DOHH2 (cell line): ENCODE data around the gene SEC22B.

Source experiments
- CTCF ChIP-seq: fragments of 200-600 bp; sonication (generic); IDR thresholded peaks from one replicate; pipeline ENCODE4 v1.5.1; 2014; ENCODE audit warnings: antibody characterized with exemption, mild to moderate bottlenecking, low read depth, low read length; ENCODE audit not compliant: poor library complexity, severe bottlenecking
- EZH2phosphoT487 ChIP-seq: fragments of 200-600 bp; sonication (generic); IDR thresholded peaks from 2 replicates; pipeline ENCODE4 v1.6.1; 2017; ENCODE audit warnings: borderline replicate concordance, mild to moderate bottlenecking, antibody characterized with exemption, low read length, moderate library complexity, mixed read lengths

- TF ChIP-seq CTCF: no peak
- TF ChIP-seq EZH2phosphoT487: no peak
These were observed 42.9 kb downstream of the SEC22B start for GRCh38 chr1:120133228-120133927.
